ENCODE measurements around the gene APAF1. TPM values are rescaled to one million over a fixed set of nuclear protein-coding genes. Genes with fewer than 3 reads are reported as not detected.
A peak's percentile ranks its signal among the peaks of the same experiment; 100 is the strongest.

APAF1 gene
- total RNA-seq, 1 donor from 2014 or later = 20.7 TPM

DNA sequence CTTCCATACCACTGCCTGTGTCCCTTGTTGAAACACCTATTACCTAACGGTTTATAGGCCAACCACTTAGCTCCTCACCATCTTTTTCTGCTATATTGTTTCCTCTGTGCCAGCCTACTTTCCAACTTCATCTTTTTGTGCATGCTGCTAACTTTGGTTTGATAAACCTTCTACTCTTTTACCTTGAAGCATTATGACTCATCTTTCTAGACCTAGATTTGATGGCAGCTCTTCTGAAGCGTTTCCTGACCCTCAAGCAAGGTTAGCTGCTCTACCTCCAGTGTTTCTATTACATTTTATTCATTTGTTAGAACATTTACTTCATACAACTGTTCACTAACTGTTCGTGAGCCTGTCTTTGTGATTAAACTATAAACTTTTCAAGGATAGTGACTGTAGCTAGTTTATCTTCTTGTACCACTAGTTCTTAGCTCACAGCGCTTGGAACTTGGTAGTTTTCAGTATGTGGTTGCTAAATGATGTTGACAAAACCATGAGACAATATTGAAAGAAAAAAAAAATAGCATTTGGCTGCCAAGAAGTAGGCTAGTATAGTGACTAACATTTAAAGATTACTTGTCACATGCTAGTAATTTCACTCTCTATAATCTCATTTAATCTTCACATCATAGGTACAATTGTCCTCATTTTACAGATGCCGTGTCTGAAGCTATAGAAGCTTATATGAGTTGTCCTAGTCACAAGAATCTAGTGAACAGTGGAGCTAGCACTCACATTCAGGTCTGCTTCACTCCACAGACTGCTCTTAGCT is 79.5 kb downstream of the APAF1 start:
- intact Hi-C loops (cut with micrococcal nuclease) = loop anchor here (5.0 to 10.0 kb wide), 2 partner anchors 150 to 273 kb away; no protein-coding TSS in a partner anchor
- no peak for DNase-seq
- H3K4me1 Mint-ChIP-seq = peaks cover 14% of the 10 kb centered on the region
- H3K27me3 Mint-ChIP-seq = no peaks in the 10 kb centered on the region
- H3K4me3 Mint-ChIP-seq = no peak overlapping the region
- peak overlapping the region; percentile 39 for H3K27ac Mint-ChIP-seq
- H3K36me3 Mint-ChIP-seq (ENCODE audit: low read depth) = peaks cover 43% of the 10 kb centered on the region
- H3K9me3 Mint-ChIP-seq = no peaks in the 10 kb centered on the region

DNA sequence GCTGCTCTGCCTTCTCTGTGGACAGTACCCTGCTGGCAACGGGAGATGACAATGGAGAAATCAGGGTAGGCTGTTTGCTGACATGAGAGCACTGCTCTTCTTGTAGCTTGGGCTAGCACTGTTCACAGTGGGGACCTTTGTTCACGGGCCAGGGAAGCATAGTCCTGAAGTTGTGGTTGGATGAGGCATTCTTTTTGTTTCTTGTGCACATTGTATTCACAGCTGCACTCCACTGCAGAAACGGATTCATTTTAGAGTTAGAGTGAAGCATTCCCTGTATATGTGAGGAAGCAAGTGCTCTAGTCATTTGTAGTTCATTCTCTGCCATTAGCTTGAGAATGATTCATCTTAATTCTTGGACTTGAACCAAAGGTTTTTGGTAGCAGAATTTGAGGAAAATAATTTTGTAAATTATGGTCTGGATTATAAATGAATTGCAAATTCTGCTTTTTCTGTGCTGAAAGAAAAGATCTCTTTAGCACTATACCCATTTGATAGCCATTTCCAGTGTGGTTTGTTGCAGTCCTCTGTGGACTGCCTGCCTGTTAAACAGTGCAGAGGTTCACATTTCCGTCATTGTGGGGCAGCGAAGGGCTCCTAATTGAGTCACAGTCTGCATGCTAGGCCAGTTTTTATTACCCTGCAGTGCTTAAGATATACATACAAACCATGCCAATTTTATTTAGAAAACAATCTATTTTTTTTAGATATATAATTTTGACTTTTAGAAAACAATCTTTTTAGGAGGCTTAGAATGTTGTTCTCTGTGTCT is 80.6 kb downstream of the APAF1 start:
- peaks cover 14% of the 10 kb centered on the region for H3K4me1 Mint-ChIP-seq
- H3K27me3 Mint-ChIP-seq = no peaks in the 10 kb centered on the region
- no peak overlapping the region for H3K4me3 Mint-ChIP-seq
- H3K36me3 Mint-ChIP-seq (ENCODE audit: low read depth) = peaks cover 48% of the 10 kb centered on the region
- no peaks in the 10 kb centered on the region for H3K9me3 Mint-ChIP-seq
- DNase-seq = peak; percentile 84
- intact Hi-C loops (cut with micrococcal nuclease) = loop anchor here (1.0 to 10.0 kb wide), 3 partner anchors 18 to 272 kb away; no protein-coding TSS in a partner anchor
- H3K27ac Mint-ChIP-seq = peak overlapping the region; percentile 39

DNA sequence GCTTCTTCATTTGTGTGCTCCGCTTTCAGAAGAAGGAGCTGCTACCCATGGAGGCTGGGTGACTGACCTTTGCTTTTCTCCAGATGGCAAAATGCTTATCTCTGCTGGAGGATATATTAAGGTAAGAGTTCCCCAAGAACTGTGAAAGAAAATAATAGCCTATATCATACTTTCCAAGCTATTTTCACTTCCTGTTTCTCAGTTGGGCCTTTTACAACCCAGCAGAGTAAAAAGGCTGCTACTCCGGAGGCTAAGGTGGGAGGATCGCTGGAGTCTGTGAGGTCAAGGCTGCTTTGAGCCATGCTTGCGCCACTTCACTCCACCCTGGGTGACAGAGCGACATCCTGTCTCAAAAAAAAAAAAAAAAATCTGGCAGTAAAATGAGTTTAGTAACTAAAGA is 82.1 kb downstream of the APAF1 start:
- Mint-ChIP-seq H3K36me3 (ENCODE audit: low read depth) (peaks cover 53% of the 10 kb centered on the region), H3K4me1 (peaks cover 14% of the 10 kb centered on the region), H3K27me3 (no peaks in the 10 kb centered on the region), H3K27ac (no peak overlapping the region), H3K4me3 (no peak overlapping the region), H3K9me3 (no peaks in the 10 kb centered on the region)
- intact Hi-C loops (cut with micrococcal nuclease) = loop anchor here (5.0 to 10.0 kb wide), 2 partner anchors 148 to 270 kb away; no protein-coding TSS in a partner anchor
- DNase-seq = no peak

DNA sequence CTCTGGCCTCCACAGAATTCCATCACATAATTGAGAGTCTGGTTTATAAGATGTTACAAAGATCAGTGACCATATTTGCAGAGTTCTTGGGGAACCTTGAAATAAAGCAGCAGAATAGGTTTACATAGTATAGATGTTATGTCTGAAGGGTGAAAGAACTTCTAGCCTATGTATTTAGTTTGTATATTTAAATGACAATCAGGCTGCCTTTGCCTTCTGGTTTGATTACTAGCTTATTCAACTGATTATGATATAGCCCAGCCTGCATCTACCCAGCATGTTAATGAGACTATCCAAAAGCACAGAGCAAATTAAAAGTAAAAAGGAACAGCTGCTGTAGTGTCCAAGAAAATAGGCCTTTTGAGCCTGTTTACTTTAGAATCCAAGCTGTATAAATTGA is 85.3 kb downstream of the APAF1 start:
- no peak for DNase-seq
- Mint-ChIP-seq H3K4me3 (no peak overlapping the region), H3K4me1 (peaks cover 5% of the 10 kb centered on the region), H3K36me3 (ENCODE audit: low read depth) (peaks cover 53% of the 10 kb centered on the region), H3K27me3 (no peaks in the 10 kb centered on the region), H3K9me3 (no peaks in the 10 kb centered on the region), H3K27ac (no peak overlapping the region)
- intact Hi-C loops (cut with micrococcal nuclease) = no loop called here

DNA sequence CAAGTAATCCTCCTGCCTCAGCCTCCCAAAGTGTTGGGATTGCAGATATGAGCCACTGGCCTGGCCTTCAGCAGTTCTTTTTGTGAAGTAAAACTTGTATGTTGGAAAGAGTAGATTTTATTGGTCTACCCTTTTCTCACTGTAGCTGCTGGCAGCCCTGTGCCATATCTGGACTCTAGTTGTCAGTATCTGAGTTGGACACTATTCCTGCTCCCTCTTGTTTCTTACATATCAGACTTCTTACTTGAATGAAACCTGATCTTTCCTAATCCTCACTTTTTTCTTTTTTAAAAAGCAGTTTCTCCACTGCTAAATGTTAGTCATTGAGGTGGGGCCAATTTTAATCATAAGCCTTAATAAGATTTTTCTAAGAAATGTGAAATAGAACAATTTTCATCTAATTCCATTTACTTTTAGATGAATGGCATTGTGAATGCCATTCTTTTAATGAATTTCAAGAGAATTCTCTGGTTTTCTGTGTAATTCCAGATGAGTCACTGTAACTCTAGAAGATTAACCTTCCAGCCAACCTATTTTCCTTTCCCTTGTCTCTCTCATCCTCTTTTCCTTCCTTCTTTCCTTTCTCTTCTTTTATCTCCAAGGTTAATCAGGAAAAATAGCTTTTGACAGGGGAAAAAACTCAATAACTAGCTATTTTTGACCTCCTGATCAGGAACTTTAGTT is 88.7 kb downstream of the APAF1 start:
- no peak overlapping the region for H3K4me3 Mint-ChIP-seq
- H3K27me3 Mint-ChIP-seq = no peaks in the 10 kb centered on the region
- H3K27ac Mint-ChIP-seq = no peak overlapping the region
- peaks cover 47% of the 10 kb centered on the region for H3K36me3 Mint-ChIP-seq (ENCODE audit: low read depth)
- no peak for DNase-seq
- no peaks in the 10 kb centered on the region for H3K9me3 Mint-ChIP-seq
- peaks cover 24% of the 10 kb centered on the region for H3K4me1 Mint-ChIP-seq
- intact Hi-C loops (cut with micrococcal nuclease) = no loop called here

DNA sequence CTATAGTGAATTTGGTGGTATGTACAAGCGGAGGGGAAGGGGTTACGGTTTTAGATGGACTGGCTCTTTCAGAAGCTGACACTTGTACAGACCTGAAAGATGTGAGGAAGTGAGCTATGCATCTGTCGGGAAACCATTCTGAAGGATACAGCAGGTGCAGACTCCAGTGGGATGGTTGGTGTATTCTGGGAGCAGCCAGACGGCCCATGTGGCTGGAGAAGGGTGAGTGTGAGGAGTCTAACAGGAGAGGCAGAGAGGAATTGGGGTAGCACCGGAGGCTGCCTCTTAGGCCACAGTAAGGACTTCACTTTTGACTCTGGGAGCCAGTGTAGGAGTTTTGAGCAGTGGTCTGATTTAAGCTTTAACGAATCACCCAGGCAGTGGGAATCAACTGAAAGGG is 90.7 kb downstream of the APAF1 start:
- Mint-ChIP-seq H3K36me3 (ENCODE audit: low read depth) (peaks cover 34% of the 10 kb centered on the region), H3K4me1 (peaks cover 42% of the 10 kb centered on the region), H3K27me3 (no peaks in the 10 kb centered on the region), H3K4me3 (no peak overlapping the region), H3K9me3 (no peaks in the 10 kb centered on the region), H3K27ac (peak overlapping the region; percentile 28)
- intact Hi-C loops (cut with micrococcal nuclease) = no loop called here
- no peak for DNase-seq

DNA sequence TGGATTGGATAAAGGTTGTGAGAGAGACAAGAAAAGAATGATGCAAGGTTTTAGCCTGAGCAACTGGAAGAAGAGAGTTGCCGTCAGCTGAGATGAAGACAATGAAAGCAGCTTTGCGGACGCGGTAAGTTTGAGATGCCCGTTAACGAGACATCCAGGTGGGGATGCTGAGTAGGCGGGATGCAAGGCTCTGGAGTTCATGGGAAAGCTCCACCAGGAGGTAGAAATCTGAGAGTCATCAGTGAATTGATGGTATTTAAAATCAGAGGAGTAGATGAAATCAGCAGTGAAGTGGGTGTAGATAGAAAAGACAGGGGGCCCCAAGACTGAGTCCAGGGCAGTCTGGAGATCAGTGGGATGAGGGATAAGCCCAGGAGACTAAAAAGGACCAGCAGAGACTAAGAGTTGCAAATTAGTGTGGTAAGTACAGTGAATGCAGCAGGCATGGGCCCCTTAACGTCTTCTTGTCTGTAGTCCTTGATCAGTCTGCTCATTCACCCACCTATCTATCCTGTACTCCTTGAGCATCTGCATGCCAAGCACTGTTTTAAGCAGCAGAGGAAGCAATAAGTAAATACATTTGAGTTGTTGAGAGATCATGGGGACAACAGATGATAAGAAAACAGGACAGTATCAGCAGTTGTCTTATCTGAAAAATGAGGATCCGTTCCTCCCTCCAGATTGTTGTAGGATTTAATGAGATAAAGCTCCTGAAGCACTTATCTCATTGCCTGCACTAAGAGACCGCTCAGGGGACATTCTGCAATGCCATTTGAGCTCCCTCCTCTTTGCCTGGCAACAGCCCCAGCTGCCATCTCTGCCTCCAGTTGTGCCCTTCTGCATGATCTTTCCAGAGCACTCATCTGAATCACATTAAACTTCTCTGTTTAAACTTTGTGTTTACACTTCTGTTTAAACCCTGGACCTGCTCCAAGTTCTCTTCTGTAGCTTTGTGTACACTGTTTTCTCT is 91.5 kb downstream of the APAF1 start:
- Mint-ChIP-seq H3K36me3 (ENCODE audit: low read depth) (peaks cover 30% of the 10 kb centered on the region), H3K27ac (peak overlapping the region; percentile 27), H3K4me1 (peaks cover 50% of the 10 kb centered on the region), H3K27me3 (no peaks in the 10 kb centered on the region), H3K4me3 (no peak overlapping the region), H3K9me3 (no peaks in the 10 kb centered on the region)
- no peak for DNase-seq
- intact Hi-C loops (cut with micrococcal nuclease) = no loop called here

DNA sequence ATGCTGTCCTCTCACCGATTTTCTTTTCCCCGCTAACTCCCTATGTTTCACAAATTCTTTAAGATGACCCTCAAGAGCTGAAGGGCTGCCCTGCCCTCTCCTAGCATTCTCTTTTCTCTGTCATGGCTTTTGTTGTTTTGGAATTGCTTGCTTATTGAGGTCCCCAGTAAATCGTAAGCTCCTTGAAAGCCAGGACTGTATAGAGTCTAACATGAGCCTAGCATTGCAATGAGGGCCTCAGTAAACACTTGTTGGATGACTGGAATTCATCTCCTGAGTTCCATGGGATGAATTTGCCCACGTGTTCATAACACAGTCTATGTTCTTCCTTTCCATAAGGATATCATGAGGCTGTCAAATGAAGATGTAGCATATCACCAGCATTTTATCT is 92.2 kb downstream of the APAF1 start:
- no peak for DNase-seq
- Mint-ChIP-seq H3K4me1 (peaks cover 55% of the 10 kb centered on the region), H3K36me3 (ENCODE audit: low read depth) (peaks cover 24% of the 10 kb centered on the region), H3K27me3 (no peaks in the 10 kb centered on the region), H3K27ac (peak overlapping the region; percentile 27), H3K9me3 (no peaks in the 10 kb centered on the region), H3K4me3 (no peak overlapping the region)
- intact Hi-C loops (cut with micrococcal nuclease) = no loop called here

DNA sequence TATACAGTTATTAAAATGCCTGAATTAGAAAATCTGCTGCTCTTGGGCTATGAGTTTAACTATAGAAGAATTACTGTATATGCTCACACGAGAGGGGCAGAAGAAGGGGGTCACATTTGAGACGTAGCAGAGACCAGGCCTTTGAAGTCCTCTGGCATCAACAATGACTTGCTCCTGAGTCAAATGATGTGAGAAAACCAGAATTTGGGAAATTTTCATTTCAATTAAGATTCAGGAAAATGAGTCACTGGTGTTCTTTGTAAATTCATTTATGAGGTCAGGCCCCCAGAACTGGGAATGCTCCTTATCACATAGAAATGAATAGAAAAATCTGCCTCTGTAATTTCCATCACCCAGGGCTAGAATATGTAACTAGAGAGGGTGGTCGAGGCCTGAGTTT is 92.9 kb downstream of the APAF1 start:
- intact Hi-C loops (cut with micrococcal nuclease) = no loop called here
- Mint-ChIP-seq H3K4me3 (peak overlapping the region; percentile 36), H3K27me3 (no peaks in the 10 kb centered on the region), H3K27ac (peak overlapping the region; percentile 64), H3K4me1 (peaks cover 57% of the 10 kb centered on the region), H3K9me3 (no peaks in the 10 kb centered on the region), H3K36me3 (ENCODE audit: low read depth) (peaks cover 21% of the 10 kb centered on the region)
- no peak for DNase-seq

DNA sequence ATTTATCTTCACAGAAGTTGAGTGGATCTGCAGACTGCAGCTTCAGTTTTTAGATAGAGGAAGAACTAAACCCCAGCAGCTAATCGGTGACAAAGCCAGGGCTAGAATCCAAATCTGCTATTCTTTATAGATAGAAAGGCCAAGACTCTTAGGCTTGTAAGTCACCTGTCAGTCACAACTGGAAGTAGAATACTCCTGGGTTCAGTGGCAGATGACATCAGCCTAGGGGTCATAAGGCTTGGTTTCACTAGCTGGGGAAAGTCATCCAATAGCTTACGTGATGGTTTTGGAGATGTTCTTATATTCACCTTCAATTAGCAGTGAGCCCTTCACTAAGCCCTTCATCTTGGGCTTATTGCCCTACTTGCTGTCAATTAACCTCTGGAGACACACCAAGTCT is 93.4 kb downstream of the APAF1 start:
- no peaks in the 10 kb centered on the region for H3K9me3 Mint-ChIP-seq
- H3K27ac Mint-ChIP-seq = peak overlapping the region; percentile 64
- H3K36me3 Mint-ChIP-seq (ENCODE audit: low read depth) = peaks cover 18% of the 10 kb centered on the region
- H3K4me1 Mint-ChIP-seq = peaks cover 63% of the 10 kb centered on the region
- peak overlapping the region; percentile 36 for H3K4me3 Mint-ChIP-seq
- intact Hi-C loops (cut with micrococcal nuclease) = no loop called here
- no peaks in the 10 kb centered on the region for H3K27me3 Mint-ChIP-seq
- DNase-seq = no peak

DNA sequence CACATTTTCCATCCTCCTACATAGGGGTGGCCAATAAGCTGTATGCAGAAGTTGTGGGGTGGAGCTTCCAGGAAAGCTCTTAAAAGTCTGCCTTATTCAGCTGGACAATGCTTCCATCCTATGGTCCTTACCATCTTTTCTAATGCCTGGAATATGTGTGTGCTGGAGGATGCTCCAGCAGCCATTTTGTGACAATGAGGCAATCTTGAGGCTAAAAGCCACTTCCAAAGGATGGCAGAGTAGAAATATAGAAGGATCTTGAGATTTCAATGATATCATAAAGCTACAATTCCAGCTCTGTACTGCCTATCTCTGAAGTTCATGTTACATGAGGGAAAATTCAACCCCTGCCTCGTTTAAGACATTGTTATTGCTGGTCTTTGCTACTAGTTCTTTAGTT is 95.7 kb downstream of the APAF1 start:
- H3K27me3 Mint-ChIP-seq = no peaks in the 10 kb centered on the region
- H3K4me1 Mint-ChIP-seq = peaks cover 62% of the 10 kb centered on the region
- intact Hi-C loops (cut with micrococcal nuclease) = loop anchor here (1.0 to 5.0 kb wide), 6 partner anchors 14 to 238 kb away; partner anchors contain the start of genes IKBIP and TMPO
- no peak for DNase-seq
- peaks cover 12% of the 10 kb centered on the region for H3K36me3 Mint-ChIP-seq (ENCODE audit: low read depth)
- H3K9me3 Mint-ChIP-seq = no peaks in the 10 kb centered on the region
- H3K4me3 Mint-ChIP-seq = peak overlapping the region; percentile 57
- peak overlapping the region; percentile 97 for H3K27ac Mint-ChIP-seq

DNA sequence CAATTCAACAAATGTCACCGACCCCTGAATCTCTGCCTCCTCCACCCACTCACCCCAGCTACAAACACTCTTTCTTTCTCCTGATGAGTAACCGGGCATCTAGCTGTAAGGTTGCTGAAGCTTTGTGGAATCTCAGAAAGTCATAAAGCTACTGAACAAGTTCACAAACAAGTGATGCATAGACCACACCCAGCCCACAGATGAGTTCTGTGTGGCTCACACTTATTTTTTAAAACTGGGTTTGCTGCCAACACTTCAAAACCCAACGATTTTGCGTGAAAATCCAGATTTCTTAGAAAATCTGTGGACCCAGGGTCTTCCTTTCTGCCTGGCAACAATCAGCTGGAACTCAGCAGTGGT is 96.1 kb downstream of the APAF1 start:
- Mint-ChIP-seq H3K27me3 (peaks cover 1% of the 10 kb centered on the region), H3K4me1 (peaks cover 63% of the 10 kb centered on the region), H3K4me3 (peak overlapping the region; percentile 57), H3K36me3 (ENCODE audit: low read depth) (peaks cover 9% of the 10 kb centered on the region), H3K9me3 (no peaks in the 10 kb centered on the region), H3K27ac (peak overlapping the region; percentile 97)
- peak; percentile 65 for DNase-seq
- intact Hi-C loops (cut with micrococcal nuclease) = loop anchor here (1.0 to 5.0 kb wide), 6 partner anchors 13 to 239 kb away; partner anchors contain the start of genes IKBIP and TMPO

All from activated CD4-positive, alpha-beta T cell treated with anti-CD3 and anti-CD28 coated beads, Interleukin-2, amount 10 ng/mL, durations not matched to agents 24 days and 14 days (primary cell).